ENCODE measurements around the gene NACC2.
"Not testable (repeated sequence)": the region's sequence is repeated elsewhere in the genome, so short reads cannot be mapped to it uniquely, and the experiment has no call there.

Gene NACC2

GRCh38 chr9:135971111-135971766 is 123.8 kb downstream of the NACC2 start:
- no peak for DNase-seq

GRCh38 chr9:135970128-135970815 is 124.8 kb downstream of the NACC2 start:
- DNase-seq, result no peak

GRCh38 chr9:135969064-135969683 is 125.9 kb downstream of the NACC2 start:
- no peak for DNase-seq

- no peak for DNase-seq
Measured at GRCh38 chr9:135968601-135969000, 126.5 kb downstream of the NACC2 start.

- no peak for DNase-seq
Measured at GRCh38 chr9:135968083-135968476, 127.0 kb downstream of the NACC2 start.

GRCh38 chr9:135966916-135967260 is 128.2 kb downstream of the NACC2 start:
- DNase-seq, result not testable (repeated sequence)

- DNase-seq, result no peak
Measured at GRCh38 chr9:135965124-135965756, 129.8 kb downstream of the NACC2 start.

GRCh38 chr9:135963938-135964337 is 131.2 kb downstream of the NACC2 start:
- DNase-seq, result no peak

- no peak for DNase-seq
Measured at GRCh38 chr9:135963338-135963737, 131.8 kb downstream of the NACC2 start.

- no peak for DNase-seq
Measured at GRCh38 chr9:135962696-135963307, 132.3 kb downstream of the NACC2 start.

- DNase-seq, result no peak
Measured at GRCh38 chr9:135961811-135962695, 133.0 kb downstream of the NACC2 start.

- DNase-seq, result peak; percentile 97
Measured at GRCh38 chr9:135961277-135961715, 133.8 kb downstream of the NACC2 start, which contains the start of gene UBAC1. Gene UBAC1 (minus strand): TSS chr9:135961373. CDS start chr9:135961162, 211 bp downstream.

GRCh38 chr9:135960411-135961276 is 134.4 kb downstream of the NACC2 start:
- DNase-seq, result no peak

- no peak for DNase-seq
Measured at GRCh38 chr9:135959814-135960213, 135.3 kb downstream of the NACC2 start.

GRCh38 chr9:135958485-135958884 is 136.6 kb downstream of the NACC2 start:
- DNase-seq, result no peak

- DNase-seq, result no peak
Measured at GRCh38 chr9:135957431-135957830, 137.7 kb downstream of the NACC2 start.

- no peak for DNase-seq
Measured at GRCh38 chr9:135956802-135957174, 138.3 kb downstream of the NACC2 start.
